ENCODE data around the gene ADNP2.

DNA sequence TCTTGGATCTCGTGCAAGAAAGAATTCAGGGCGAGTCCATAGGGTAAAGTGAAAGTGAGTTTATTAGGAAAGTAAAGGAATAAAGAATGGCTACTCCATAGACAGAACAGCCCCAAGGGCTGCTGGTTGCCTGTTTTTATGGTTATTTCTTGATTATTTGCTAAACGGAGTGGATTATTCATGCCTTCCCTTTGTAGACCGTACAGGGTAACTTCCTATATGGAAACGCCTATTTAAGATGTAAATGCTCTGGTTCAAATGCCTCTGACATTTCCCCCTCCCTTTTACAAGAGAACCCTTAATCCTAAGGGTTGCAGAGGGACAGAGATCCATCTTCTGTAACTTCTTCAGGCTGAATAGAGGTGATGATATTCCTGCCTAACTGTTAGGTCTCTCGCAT lies 49.1 kb upstream of the ADNP2 start:
- TF ChIP-seq, protein P1, sequence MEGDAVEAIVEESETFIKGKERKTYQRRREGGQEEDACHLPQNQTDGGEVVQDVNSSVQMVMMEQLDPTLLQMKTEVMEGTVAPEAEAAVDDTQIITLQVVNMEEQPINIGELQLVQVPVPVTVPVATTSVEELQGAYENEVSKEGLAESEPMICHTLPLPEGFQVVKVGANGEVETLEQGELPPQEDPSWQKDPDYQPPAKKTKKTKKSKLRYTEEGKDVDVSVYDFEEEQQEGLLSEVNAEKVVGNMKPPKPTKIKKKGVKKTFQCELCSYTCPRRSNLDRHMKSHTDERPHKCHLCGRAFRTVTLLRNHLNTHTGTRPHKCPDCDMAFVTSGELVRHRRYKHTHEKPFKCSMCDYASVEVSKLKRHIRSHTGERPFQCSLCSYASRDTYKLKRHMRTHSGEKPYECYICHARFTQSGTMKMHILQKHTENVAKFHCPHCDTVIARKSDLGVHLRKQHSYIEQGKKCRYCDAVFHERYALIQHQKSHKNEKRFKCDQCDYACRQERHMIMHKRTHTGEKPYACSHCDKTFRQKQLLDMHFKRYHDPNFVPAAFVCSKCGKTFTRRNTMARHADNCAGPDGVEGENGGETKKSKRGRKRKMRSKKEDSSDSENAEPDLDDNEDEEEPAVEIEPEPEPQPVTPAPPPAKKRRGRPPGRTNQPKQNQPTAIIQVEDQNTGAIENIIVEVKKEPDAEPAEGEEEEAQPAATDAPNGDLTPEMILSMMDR (IDR thresholded peaks at IDR 0.05): no peak
- TF ChIP-seq EP300 (IDR thresholded peaks at IDR 0.05): no peak

Measured in tibial nerve (tissue), 4 donors.